Measurements from ENCODE around the gene MRTO4.

- no peak for TF ChIP-seq MAX (IDR thresholded peaks at IDR 0.05)
- TF ChIP-seq POLR2AphosphoS5 (IDR thresholded peaks at IDR 0.05; ENCODE audit: low read depth, low read length) = no peak
- TF ChIP-seq CTCF (IDR thresholded peaks at IDR 0.05 in 2 of 3, conservative IDR thresholded peaks at IDR 0.05 in 1 of 3; ENCODE audit: borderline replicate concordance in 1 of 3, insufficient read depth in 1 of 3, low read depth in 2 of 3, low read length in 2 of 3) = no peak
- TF ChIP-seq CEBPB (IDR thresholded peaks at IDR 0.05; ENCODE audit: low read depth) = no peak
- TF ChIP-seq EZH2 (IDR thresholded peaks at IDR 0.05) = no peak
- TF ChIP-seq, protein P1, sequence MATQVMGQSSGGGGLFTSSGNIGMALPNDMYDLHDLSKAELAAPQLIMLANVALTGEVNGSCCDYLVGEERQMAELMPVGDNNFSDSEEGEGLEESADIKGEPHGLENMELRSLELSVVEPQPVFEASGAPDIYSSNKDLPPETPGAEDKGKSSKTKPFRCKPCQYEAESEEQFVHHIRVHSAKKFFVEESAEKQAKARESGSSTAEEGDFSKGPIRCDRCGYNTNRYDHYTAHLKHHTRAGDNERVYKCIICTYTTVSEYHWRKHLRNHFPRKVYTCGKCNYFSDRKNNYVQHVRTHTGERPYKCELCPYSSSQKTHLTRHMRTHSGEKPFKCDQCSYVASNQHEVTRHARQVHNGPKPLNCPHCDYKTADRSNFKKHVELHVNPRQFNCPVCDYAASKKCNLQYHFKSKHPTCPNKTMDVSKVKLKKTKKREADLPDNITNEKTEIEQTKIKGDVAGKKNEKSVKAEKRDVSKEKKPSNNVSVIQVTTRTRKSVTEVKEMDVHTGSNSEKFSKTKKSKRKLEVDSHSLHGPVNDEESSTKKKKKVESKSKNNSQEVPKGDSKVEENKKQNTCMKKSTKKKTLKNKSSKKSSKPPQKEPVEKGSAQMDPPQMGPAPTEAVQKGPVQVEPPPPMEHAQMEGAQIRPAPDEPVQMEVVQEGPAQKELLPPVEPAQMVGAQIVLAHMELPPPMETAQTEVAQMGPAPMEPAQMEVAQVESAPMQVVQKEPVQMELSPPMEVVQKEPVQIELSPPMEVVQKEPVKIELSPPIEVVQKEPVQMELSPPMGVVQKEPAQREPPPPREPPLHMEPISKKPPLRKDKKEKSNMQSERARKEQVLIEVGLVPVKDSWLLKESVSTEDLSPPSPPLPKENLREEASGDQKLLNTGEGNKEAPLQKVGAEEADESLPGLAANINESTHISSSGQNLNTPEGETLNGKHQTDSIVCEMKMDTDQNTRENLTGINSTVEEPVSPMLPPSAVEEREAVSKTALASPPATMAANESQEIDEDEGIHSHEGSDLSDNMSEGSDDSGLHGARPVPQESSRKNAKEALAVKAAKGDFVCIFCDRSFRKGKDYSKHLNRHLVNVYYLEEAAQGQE (IDR thresholded peaks at IDR 0.05; ENCODE audit: low read depth) = no peak
- TF ChIP-seq YY1 (IDR thresholded peaks at IDR 0.05; ENCODE audit: extremely low read depth, insufficient replicate concordance, low read depth, low read length) = no peak
- no peak for TF ChIP-seq POLR2A (IDR thresholded peaks at IDR 0.05; ENCODE audit: borderline replicate concordance, extremely low read depth, insufficient read depth, insufficient read length)
- TF ChIP-seq FOSL1 (IDR thresholded peaks at IDR 0.05; ENCODE audit: low read depth) = no peak
- TF ChIP-seq JUND (IDR thresholded peaks at IDR 0.05) = no peak
- TF ChIP-seq EZH2phosphoT487 (IDR thresholded peaks at IDR 0.05; ENCODE audit: borderline replicate concordance) = no peak
- no peak for TF ChIP-seq SP1 (IDR thresholded peaks at IDR 0.05; ENCODE audit: low read depth)
- TF ChIP-seq ZBTB33 (IDR thresholded peaks at IDR 0.05; ENCODE audit: extremely low read depth, insufficient replicate concordance, low read length) = no peak
- TF ChIP-seq RAD21 (IDR thresholded peaks at IDR 0.05; ENCODE audit: low read depth) = no peak
Measured at GRCh38 chr1:19206947-19207346, 44.7 kb upstream of the MRTO4 start.
